Sigmoid colon (tissue), 7 donors: Measurements from ENCODE around the gene UBE3C. TPM values are rescaled to one million over a fixed set of nuclear protein-coding genes. Genes with fewer than 3 reads are reported as not detected.

Source experiments
- DNase-seq: peaks from one replicate; pipeline ENCODE4 v3.0.0-alpha.2; 2019
- H3K27ac ChIP-seq, 4 donors: fragments of 200-600 bp; sonication (generic); one replicate each; pipeline ENCODE4 v1.5.1; 2016 to 2019; ENCODE audit warnings: mild to moderate bottlenecking in 1 of 4
- H3K27me3 ChIP-seq, 3 donors: fragments of 200-600 bp; sonication (generic); one replicate each; pipeline ENCODE4 v1.5.1; 2019; ENCODE audit warnings: mild to moderate bottlenecking in 1 of 3
- H3K36me3 ChIP-seq, 4 donors: fragments of 200-600 bp; sonication (generic); one replicate each; pipeline ENCODE4 v1.5.1; 2016 to 2019
- H3K4me1 ChIP-seq, 4 donors: fragments of 200-600 bp; sonication (generic); one replicate each; pipeline ENCODE4 v1.5.1; 2017 to 2019
- H3K4me3 ChIP-seq, 4 donors: fragments of 200-600 bp; sonication (generic); one replicate each; pipeline ENCODE4 v1.5.1; 2017 to 2019; ENCODE audit warnings: mild to moderate bottlenecking in 2 of 4, moderate library complexity in 1 of 4
- H3K9me3 ChIP-seq, 4 donors: fragments of 200-600 bp in 3 of 4; sonication (generic) in 3 of 4; one replicate each; pipeline versions ENCODE4 v1.5.1 to v1.6.1; 2013 to 2019
- CTCF ChIP-seq, 4 experiments: fragments of 450-650 bp in 3 of 4; fragments of 200-600 bp in 1 of 4; IDR thresholded peaks; one replicate each; pipeline ENCODE4 v1.5.1; 2016 to 2019; ENCODE audit warnings: antibody characterized with exemption in 4 of 4, mild to moderate bottlenecking in 3 of 4, moderate library complexity in 2 of 4
- EP300 ChIP-seq, 4 donors: sonication (generic); formaldehyde crosslinking; IDR thresholded peaks; one replicate each; pipeline ENCODE4 v1.6.1; 2017; ENCODE audit warnings: antibody characterized with exemption in 4 of 4
- POLR2A ChIP-seq, 2 donors: fragments of 450-650 bp; IDR thresholded peaks; one replicate each; pipeline ENCODE4 v1.6.1; 2016; ENCODE audit warnings: antibody characterized with exemption in 2 of 2, mild to moderate bottlenecking in 2 of 2, moderate library complexity in 2 of 2
- POLR2AphosphoS5 ChIP-seq, 4 donors: sonication (generic); formaldehyde crosslinking; IDR thresholded peaks; one replicate each; pipeline ENCODE4 v1.6.1; 2017; ENCODE audit warnings: antibody characterized with exemption in 4 of 4
- WGBS, 2 donors: extraction: QIAGEN DNeasy Blood & Tissue Kit; methylation state at CpG; one replicate each; pipeline ENCODE4 v1.1.7; 2013; 5-methylcytosine and 5-hydroxymethylcytosine counted together
- intact Hi-C: fragments of 100-400 bp; cut with DNase I; formaldehyde crosslinking; loops from one replicate; pipeline ENCODE4 v1.15.1; 2023
- polyA plus RNA-seq, 3 donors: library from polyadenylated mRNA; stranded (reverse); fragments of 200-250 nt; gene quantifications; one replicate each; pipeline ENCODE4 v1.2.3, GENCODE V29; 2013
- total RNA-seq, 4 donors: library from RNA; depleted of rRNA; stranded (reverse); fragments of >200 nt; gene quantifications; one replicate each; pipeline ENCODE4 v1.1.0, GENCODE V29; 2016
- donor health status: healthy with polysubstance abuse.
- donor health status: Bipolar disorder and iron deficiency.
- donor health status: healthy.

UBE3C gene
- total and polyA plus RNA-seq, 7 donors = 21.0 to 84.2 (median 55.7) TPM

- no peak for TF ChIP-seq POLR2AphosphoS5 (IDR thresholded peaks at IDR 0.05)
- no peak for TF ChIP-seq CTCF (IDR thresholded peaks at IDR 0.05)
- no peak for TF ChIP-seq EP300 (IDR thresholded peaks at IDR 0.05)
- no peak for TF ChIP-seq POLR2A (IDR thresholded peaks at IDR 0.05)
- Histone ChIP-seq H3K27ac (no peak overlapping the region), H3K4me1 (peaks cover 0 to 37% (median 28%) of the 10 kb centered on the region in 4 donors), H3K36me3 (no peaks in the 10 kb centered on the region), H3K27me3 (no peaks in the 10 kb centered on the region), H3K9me3 (no peaks in the 10 kb centered on the region), H3K4me3 (no peak overlapping the region)
- intact Hi-C loops = no loop called here
- WGBS, 2 donors = 70 to 81% methylated on average over 15 of the region's 15 CpGs
- no peak for DNase-seq
These were observed 12.2 kb downstream of the UBE3C start for GRCh38 chr7:157150882-157151281.

GRCh38 chr7:157151626-157152339, 13.1 kb downstream of the UBE3C start:
- intact Hi-C loops = no loop called here
- Histone ChIP-seq H3K36me3 (no peaks in the 10 kb centered on the region), H3K9me3 (no peaks in the 10 kb centered on the region), H3K27ac (no peak overlapping the region), H3K4me3 (no peak overlapping the region), H3K4me1 (peaks cover 0 to 43% (median 28%) of the 10 kb centered on the region in 4 donors), H3K27me3 (no peaks in the 10 kb centered on the region)
- 86 to 91% methylated on average over 5 of the region's 5 CpGs for WGBS, 2 donors
- TF ChIP-seq POLR2AphosphoS5 (IDR thresholded peaks at IDR 0.05) (no peak), EP300 (IDR thresholded peaks at IDR 0.05) (no peak)
- DNase-seq = no peak

GRCh38 chr7:157152391-157152937, 13.7 kb downstream of the UBE3C start:
- H3K27me3 ChIP-seq = no peaks in the 10 kb centered on the region
- H3K4me1 ChIP-seq = peaks cover 0 to 43% (median 28%) of the 10 kb centered on the region in 4 donors
- H3K27ac ChIP-seq = no peak overlapping the region
- no peak overlapping the region for H3K4me3 ChIP-seq
- 85 to 86% methylated on average over 9 of the region's 9 CpGs for WGBS, 2 donors
- intact Hi-C loops = no loop called here
- no peaks in the 10 kb centered on the region for H3K9me3 ChIP-seq
- no peak for TF ChIP-seq EP300 (IDR thresholded peaks at IDR 0.05)
- no peak for TF ChIP-seq POLR2A (IDR thresholded peaks at IDR 0.05)
- no peak for TF ChIP-seq POLR2AphosphoS5 (IDR thresholded peaks at IDR 0.05)
- TF ChIP-seq CTCF (IDR thresholded peaks at IDR 0.05) = no peak
- no peak for DNase-seq
- H3K36me3 ChIP-seq = no peaks in the 10 kb centered on the region

GRCh38 chr7:157153260-157153659, 14.5 kb downstream of the UBE3C start:
- intact Hi-C loops = no loop called here
- TF ChIP-seq POLR2AphosphoS5 (IDR thresholded peaks at IDR 0.05) (no peak), EP300 (IDR thresholded peaks at IDR 0.05) (no peak), CTCF (IDR thresholded peaks at IDR 0.05) (no peak), POLR2A (IDR thresholded peaks at IDR 0.05) (no peak)
- Histone ChIP-seq H3K36me3 (no peaks in the 10 kb centered on the region), H3K27ac (no peak overlapping the region), H3K9me3 (no peaks in the 10 kb centered on the region), H3K4me3 (no peak overlapping the region), H3K4me1 (peaks cover 0 to 43% (median 28%) of the 10 kb centered on the region in 4 donors), H3K27me3 (no peaks in the 10 kb centered on the region)
- DNase-seq = no peak
- 77 to 83% methylated on average over 8 of the region's 8 CpGs for WGBS, 2 donors

- no peak overlapping the region for H3K4me3 ChIP-seq
- intact Hi-C loops = no loop called here
These were observed 17.2 kb downstream of the UBE3C start for GRCh38 chr7:157155959-157156358.

More at GRCh38 chr7:157155959-157156358, 17.2 kb downstream of the UBE3C start:
- H3K27me3 ChIP-seq = no peaks in the 10 kb centered on the region
- TF ChIP-seq CTCF (IDR thresholded peaks at IDR 0.05) (no peak), EP300 (IDR thresholded peaks at IDR 0.05) (no peak), POLR2A (IDR thresholded peaks at IDR 0.05) (no peak), POLR2AphosphoS5 (IDR thresholded peaks at IDR 0.05) (no peak)
- H3K27ac ChIP-seq = no peak overlapping the region
- no peaks in the 10 kb centered on the region for H3K36me3 ChIP-seq
- H3K4me1 ChIP-seq = peaks cover 0 to 21% (median 9%) of the 10 kb centered on the region in 4 donors
- H3K9me3 ChIP-seq = no peaks in the 10 kb centered on the region
- DNase-seq = no peak
